Ectodermal cell (in vitro differentiated cells): ENCODE measurements around the gene FAM193B.
A peak's percentile ranks its signal among the peaks of the same experiment; 100 is the strongest.

Experiments used
- H3K27ac ChIP-seq: 2 replicates; pipeline ENCODE4 v1.7.0; 2013; ENCODE audit warnings: mild to moderate bottlenecking, low read depth, low read length; ENCODE audit not compliant: insufficient read depth, poor library complexity, severe bottlenecking
- H3K27me3 ChIP-seq: 2 replicates; pipeline ENCODE4 v1.7.0; 2013; ENCODE audit warnings: mild to moderate bottlenecking, low read length; ENCODE audit not compliant: insufficient read depth, control insufficient read depth, poor library complexity, severe bottlenecking
- H3K36me3 ChIP-seq: one replicate; pipeline ENCODE4 v1.7.0; 2013; ENCODE audit warnings: low read length; ENCODE audit not compliant: control insufficient read depth, insufficient read depth
- H3K4me1 ChIP-seq: one replicate; pipeline ENCODE4 v1.7.0; 2013; ENCODE audit warnings: low read length; ENCODE audit not compliant: control insufficient read depth, insufficient read depth
- H3K4me3 ChIP-seq: 2 replicates; pipeline ENCODE4 v1.7.0; 2013; ENCODE audit warnings: low read depth, low read length, control low read depth; ENCODE audit not compliant: insufficient read depth
- H3K9me3 ChIP-seq: 2 replicates; pipeline ENCODE4 v1.7.0; 2013; ENCODE audit warnings: mild to moderate bottlenecking, low read length, moderate library complexity; ENCODE audit not compliant: control insufficient read depth
- WGBS, 2 experiments: methylation state at CpG; one replicate each; pipeline ENCODE4 v1.1.7; 2013; ENCODE audit warnings: missing lambda C conversion rate in 2 of 2; 5-methylcytosine and 5-hydroxymethylcytosine counted together

The FAM193B gene

GRCh38 chr5:177553671-177554429 is 513 bp downstream of the FAM193B start:
- no peaks in the 10 kb centered on the region for H3K9me3 ChIP-seq
- H3K36me3 ChIP-seq = peaks cover 12% of the 10 kb centered on the region
- 0 to 1% methylated on average over 72 of the region's 72 CpGs for WGBS, 2 experiments
- H3K27ac ChIP-seq = no peak overlapping the region
- H3K27me3 ChIP-seq = no peaks in the 10 kb centered on the region
- peaks cover 7% of the 10 kb centered on the region for H3K4me1 ChIP-seq
- peak overlapping the region; percentile 57 for H3K4me3 ChIP-seq

- Histone ChIP-seq H3K4me3 (peak overlapping the region; percentile 57), H3K4me1 (peaks cover 7% of the 10 kb centered on the region), H3K9me3 (no peaks in the 10 kb centered on the region), H3K27me3 (no peaks in the 10 kb centered on the region), H3K27ac (no peak overlapping the region), H3K36me3 (peaks cover 12% of the 10 kb centered on the region)
- WGBS, 2 experiments = 52 to 62% methylated on average over 14 to 16 of the region's 16 CpGs
Observed at GRCh38 chr5:177552839-177553455, 1.4 kb downstream of the FAM193B start.

GRCh38 chr5:177550122-177550521 is 4.2 kb downstream of the FAM193B start:
- WGBS, 2 experiments = 90 to 100% methylated on average over 1 of the region's 1 CpG
- peaks cover 20% of the 10 kb centered on the region for H3K4me1 ChIP-seq
- peaks cover 12% of the 10 kb centered on the region for H3K36me3 ChIP-seq
- no peaks in the 10 kb centered on the region for H3K9me3 ChIP-seq
- H3K27me3 ChIP-seq = no peaks in the 10 kb centered on the region
- no peak overlapping the region for H3K27ac ChIP-seq
- H3K4me3 ChIP-seq = no peak overlapping the region

- Histone ChIP-seq H3K36me3 (peaks cover 13% of the 10 kb centered on the region), H3K4me3 (no peak overlapping the region), H3K9me3 (no peaks in the 10 kb centered on the region), H3K4me1 (peaks cover 21% of the 10 kb centered on the region), H3K27ac (no peak overlapping the region), H3K27me3 (no peaks in the 10 kb centered on the region)
- 94 to 98% methylated on average over 1 of the region's 1 CpG for WGBS, 2 experiments
Observed at GRCh38 chr5:177548495-177548894, 5.9 kb downstream of the FAM193B start.

GRCh38 chr5:177547736-177548135 is 6.6 kb downstream of the FAM193B start:
- Histone ChIP-seq H3K27me3 (no peaks in the 10 kb centered on the region), H3K4me3 (no peak overlapping the region), H3K36me3 (peaks cover 16% of the 10 kb centered on the region), H3K4me1 (peaks cover 24% of the 10 kb centered on the region), H3K9me3 (no peaks in the 10 kb centered on the region), H3K27ac (no peak overlapping the region)
- WGBS, 2 experiments = 95 to 100% methylated on average over 3 of the region's 3 CpGs

GRCh38 chr5:177546258-177546741 is 8.1 kb downstream of the FAM193B start:
- Histone ChIP-seq H3K27ac (no peak overlapping the region), H3K4me1 (peaks cover 24% of the 10 kb centered on the region), H3K9me3 (no peaks in the 10 kb centered on the region), H3K4me3 (no peak overlapping the region), H3K36me3 (peaks cover 18% of the 10 kb centered on the region), H3K27me3 (no peaks in the 10 kb centered on the region)
- 86 to 89% methylated on average over 1 of the region's 1 CpG for WGBS, 2 experiments

GRCh38 chr5:177545487-177546257 is 8.7 kb downstream of the FAM193B start:
- no peaks in the 10 kb centered on the region for H3K9me3 ChIP-seq
- H3K4me3 ChIP-seq = no peak overlapping the region
- no peaks in the 10 kb centered on the region for H3K27me3 ChIP-seq
- H3K4me1 ChIP-seq = peaks cover 24% of the 10 kb centered on the region
- H3K27ac ChIP-seq = peak overlapping the region; percentile 69
- 91 to 93% methylated on average over 4 of the region's 4 CpGs for WGBS, 2 experiments
- peaks cover 16% of the 10 kb centered on the region for H3K36me3 ChIP-seq

GRCh38 chr5:177542816-177543465 is 11.4 kb downstream of the FAM193B start:
- WGBS, 2 experiments = 86 to 92% methylated on average over 4 of the region's 4 CpGs
- Histone ChIP-seq H3K4me1 (peaks cover 24% of the 10 kb centered on the region), H3K27me3 (no peaks in the 10 kb centered on the region), H3K27ac (peak overlapping the region; percentile 53), H3K4me3 (no peak overlapping the region), H3K36me3 (peaks cover 18% of the 10 kb centered on the region), H3K9me3 (no peaks in the 10 kb centered on the region)

- peaks cover 11% of the 10 kb centered on the region for H3K4me1 ChIP-seq
- H3K27ac ChIP-seq = no peak overlapping the region
- H3K9me3 ChIP-seq = no peaks in the 10 kb centered on the region
- no peak overlapping the region for H3K4me3 ChIP-seq
- H3K27me3 ChIP-seq = no peaks in the 10 kb centered on the region
- 94 to 98% methylated on average over 3 of the region's 3 CpGs for WGBS, 2 experiments
- H3K36me3 ChIP-seq = peaks cover 39% of the 10 kb centered on the region
Observed at GRCh38 chr5:177540438-177540837, 13.9 kb downstream of the FAM193B start.
